ENCODE measurements around the gene ARPC1A. TPM values are rescaled to one million over a fixed set of nuclear protein-coding genes. Genes with fewer than 3 reads are reported as not detected.

Gene ARPC1A
- total RNA-seq, 1 donor from 2014 or later, result 196 TPM

GRCh38 chr7:99363286-99363685 lies 37.6 kb downstream of the ARPC1A start:
- Mint-ChIP-seq H3K4me1 (ENCODE audit: unreplicated experiment) (no peaks in the 10 kb centered on the region), H3K4me3 (ENCODE audit: unreplicated experiment) (no peak overlapping the region), H3K27me3 (ENCODE audit: unreplicated experiment) (no peaks in the 10 kb centered on the region), H3K36me3 (ENCODE audit: low read depth, unreplicated experiment) (peaks cover 33% of the 10 kb centered on the region), H3K9me3 (ENCODE audit: unreplicated experiment) (no peaks in the 10 kb centered on the region), H3K27ac (ENCODE audit: unreplicated experiment) (no peak overlapping the region)
- TF ChIP-seq CTCF (IDR thresholded peaks at IDR 0.05; ENCODE audit: unreplicated experiment), result no peak
- DNase-seq (ENCODE audit: low spot score), result no peak

- Mint-ChIP-seq H3K4me1 (ENCODE audit: unreplicated experiment) (no peaks in the 10 kb centered on the region), H3K9me3 (ENCODE audit: unreplicated experiment) (no peaks in the 10 kb centered on the region), H3K4me3 (ENCODE audit: unreplicated experiment) (no peak overlapping the region), H3K27ac (ENCODE audit: unreplicated experiment) (no peak overlapping the region), H3K36me3 (ENCODE audit: low read depth, unreplicated experiment) (peaks cover 26% of the 10 kb centered on the region), H3K27me3 (ENCODE audit: unreplicated experiment) (peaks cover under 1% of the 10 kb centered on the region)
- TF ChIP-seq CTCF (IDR thresholded peaks at IDR 0.05; ENCODE audit: unreplicated experiment), result peak; percentile 51
- peak; percentile 61 for DNase-seq (ENCODE audit: low spot score)
Measured at GRCh38 chr7:99365318-99366141, 39.8 kb downstream of the ARPC1A start.

GRCh38 chr7:99366646-99367045 lies 40.9 kb downstream of the ARPC1A start:
- DNase-seq (ENCODE audit: low spot score), result no peak
- no peak overlapping the region for H3K27ac Mint-ChIP-seq (ENCODE audit: unreplicated experiment)
- no peak for TF ChIP-seq CTCF (IDR thresholded peaks at IDR 0.05; ENCODE audit: unreplicated experiment)

GRCh38 chr7:99368750-99369389 lies 43.2 kb downstream of the ARPC1A start:
- no peak for TF ChIP-seq CTCF (IDR thresholded peaks at IDR 0.05; ENCODE audit: unreplicated experiment)
- Mint-ChIP-seq H3K9me3 (ENCODE audit: unreplicated experiment) (no peaks in the 10 kb centered on the region), H3K36me3 (ENCODE audit: low read depth, unreplicated experiment) (peaks cover 22% of the 10 kb centered on the region), H3K27ac (ENCODE audit: unreplicated experiment) (no peak overlapping the region), H3K4me3 (ENCODE audit: unreplicated experiment) (no peak overlapping the region), H3K4me1 (ENCODE audit: unreplicated experiment) (no peaks in the 10 kb centered on the region), H3K27me3 (ENCODE audit: unreplicated experiment) (peaks cover 7% of the 10 kb centered on the region)
- no peak for DNase-seq (ENCODE audit: low spot score)

More at GRCh38 chr7:99366646-99367045, 40.9 kb downstream of the ARPC1A start:
- Mint-ChIP-seq H3K4me3 (ENCODE audit: unreplicated experiment) (peak overlapping the region; percentile 42), H3K4me1 (ENCODE audit: unreplicated experiment) (no peaks in the 10 kb centered on the region), H3K9me3 (ENCODE audit: unreplicated experiment) (no peaks in the 10 kb centered on the region), H3K36me3 (ENCODE audit: low read depth, unreplicated experiment) (peaks cover 22% of the 10 kb centered on the region), H3K27me3 (ENCODE audit: unreplicated experiment) (peaks cover 2% of the 10 kb centered on the region)
